NCI-H82 treated with DMSO at 0.1 percent for 48 hours (cell line): ENCODE measurements around the gene PARVA.
"Not testable (repeated sequence)": the region's sequence is repeated elsewhere in the genome, so short reads cannot be mapped to it uniquely, and the experiment has no call there.

Experiments used
- DNase-seq: peaks from one replicate; lab custom pipeline; 2025; ENCODE audit not compliant: unreplicated experiment; lab: John Stamatoyannopoulos, UW

The PARVA gene

GRCh38 chr11:12496181-12497025 is 119.0 kb downstream of the PARVA start:
- DNase-seq: no peak

GRCh38 chr11:12497431-12497830 is 120.1 kb downstream of the PARVA start:
- DNase-seq: no peak

GRCh38 chr11:12499071-12499470 is 121.7 kb downstream of the PARVA start:
- DNase-seq: no peak

DNA sequence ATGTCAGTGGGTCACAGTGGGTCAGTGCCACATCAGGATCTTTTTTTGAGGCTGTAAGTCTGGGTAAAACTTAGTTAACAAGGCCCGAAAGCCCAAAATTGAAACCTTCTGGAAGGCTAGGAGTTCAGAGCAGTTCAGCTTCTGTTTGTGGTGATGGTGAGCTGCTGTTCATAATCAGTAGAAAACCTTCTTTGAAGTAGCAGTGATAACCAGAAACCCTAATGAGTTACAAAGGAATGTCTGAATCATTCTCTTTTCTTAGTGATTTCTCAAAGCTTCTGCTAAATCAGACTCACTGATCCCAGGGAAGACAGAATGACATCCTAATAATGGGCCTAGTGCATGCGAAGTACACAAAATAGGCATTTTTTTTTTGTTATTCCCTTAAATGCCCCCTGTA is 124.7 kb downstream of the PARVA start:
- DNase-seq: no peak

DNA sequence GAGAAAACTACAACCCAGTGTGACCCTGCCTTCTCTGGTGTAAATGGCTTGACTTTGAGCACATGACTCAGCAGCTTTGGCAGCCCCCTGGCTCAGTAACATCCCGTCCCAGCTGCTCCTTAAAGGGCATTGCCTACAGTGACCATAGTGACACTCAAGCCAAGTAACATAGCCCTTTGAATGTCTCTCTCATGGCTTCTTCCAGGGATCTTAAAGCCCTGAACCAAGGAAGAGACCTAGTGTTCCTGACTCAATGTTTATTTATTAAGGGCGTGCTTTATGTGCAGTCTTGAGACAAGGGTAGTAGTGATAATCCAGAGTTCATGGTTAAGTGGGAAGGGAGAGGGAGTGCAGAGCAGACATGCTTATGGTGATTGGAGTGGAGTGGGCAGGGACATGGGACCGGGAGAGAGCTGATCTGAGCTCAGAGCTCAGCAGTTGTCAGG is 125.7 kb downstream of the PARVA start:
- no peak for DNase-seq

DNA sequence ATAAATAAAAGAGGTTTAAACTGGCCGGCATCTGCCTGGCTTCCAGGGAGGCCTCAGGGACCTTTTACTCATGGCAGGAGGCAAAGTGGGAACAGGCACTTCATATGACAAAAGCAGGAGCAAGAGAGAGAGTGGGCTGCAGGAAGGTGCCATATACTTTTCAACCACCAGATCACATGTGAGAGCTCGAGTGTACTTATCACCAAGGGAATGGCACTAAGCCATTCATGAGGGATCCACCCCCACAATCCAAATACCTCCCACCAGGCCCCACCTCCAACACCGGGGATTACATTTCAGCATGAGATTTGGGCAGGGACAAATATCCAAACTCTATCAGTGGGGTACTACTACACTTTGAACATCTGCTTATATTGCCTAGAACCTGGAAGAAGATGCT is 126.5 kb downstream of the PARVA start:
- no peak for DNase-seq

DNA sequence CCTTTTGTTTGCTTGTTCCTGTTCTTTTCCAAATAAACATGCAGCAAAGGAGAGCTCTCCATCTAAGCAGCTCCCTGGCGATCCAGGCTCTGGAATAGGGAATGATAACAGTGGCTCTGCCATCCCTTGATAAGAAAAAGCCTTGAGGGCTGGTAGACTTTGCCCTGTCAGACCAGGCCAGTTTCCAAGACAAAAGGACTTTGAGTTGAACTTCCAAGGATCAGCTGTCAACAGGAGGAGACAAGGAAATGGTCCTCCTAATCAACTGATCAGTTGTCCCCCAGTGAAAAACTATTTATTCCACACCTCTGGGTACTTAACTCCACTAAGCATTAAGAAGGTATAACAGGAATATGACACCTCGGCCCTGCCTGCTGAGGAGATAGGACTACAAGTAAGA is 127.8 kb downstream of the PARVA start:
- no peak for DNase-seq

GRCh38 chr11:12506404-12506921 is 129.1 kb downstream of the PARVA start:
- no peak for DNase-seq

GRCh38 chr11:12507391-12507790 is 130.0 kb downstream of the PARVA start:
- DNase-seq: no peak

GRCh38 chr11:12508151-12508751 is 130.9 kb downstream of the PARVA start:
- no peak for DNase-seq

GRCh38 chr11:12509371-12509770 is 132.0 kb downstream of the PARVA start:
- no peak for DNase-seq

DNA sequence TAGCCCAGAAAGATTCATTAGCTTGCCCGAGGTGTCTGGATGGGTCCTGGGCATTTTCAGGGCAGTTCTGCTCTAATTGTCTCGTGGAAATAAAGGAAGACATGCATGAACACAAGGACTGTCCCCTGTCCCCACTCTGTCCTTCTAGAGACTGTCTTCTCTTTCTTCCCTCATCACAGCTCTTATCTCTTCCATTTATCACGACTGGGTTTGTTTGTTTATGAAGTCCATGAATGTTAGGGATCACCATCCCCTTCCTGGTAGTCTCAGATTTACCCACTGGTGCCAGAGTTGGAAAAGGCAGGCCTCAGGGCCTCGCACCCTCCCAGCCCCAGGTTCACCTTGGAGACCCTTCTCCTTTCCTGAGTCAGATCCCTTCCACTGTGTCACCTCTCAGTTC is 134.8 kb downstream of the PARVA start:
- DNase-seq: no peak

GRCh38 chr11:12512826-12513395 is 135.5 kb downstream of the PARVA start:
- DNase-seq: no peak

DNA sequence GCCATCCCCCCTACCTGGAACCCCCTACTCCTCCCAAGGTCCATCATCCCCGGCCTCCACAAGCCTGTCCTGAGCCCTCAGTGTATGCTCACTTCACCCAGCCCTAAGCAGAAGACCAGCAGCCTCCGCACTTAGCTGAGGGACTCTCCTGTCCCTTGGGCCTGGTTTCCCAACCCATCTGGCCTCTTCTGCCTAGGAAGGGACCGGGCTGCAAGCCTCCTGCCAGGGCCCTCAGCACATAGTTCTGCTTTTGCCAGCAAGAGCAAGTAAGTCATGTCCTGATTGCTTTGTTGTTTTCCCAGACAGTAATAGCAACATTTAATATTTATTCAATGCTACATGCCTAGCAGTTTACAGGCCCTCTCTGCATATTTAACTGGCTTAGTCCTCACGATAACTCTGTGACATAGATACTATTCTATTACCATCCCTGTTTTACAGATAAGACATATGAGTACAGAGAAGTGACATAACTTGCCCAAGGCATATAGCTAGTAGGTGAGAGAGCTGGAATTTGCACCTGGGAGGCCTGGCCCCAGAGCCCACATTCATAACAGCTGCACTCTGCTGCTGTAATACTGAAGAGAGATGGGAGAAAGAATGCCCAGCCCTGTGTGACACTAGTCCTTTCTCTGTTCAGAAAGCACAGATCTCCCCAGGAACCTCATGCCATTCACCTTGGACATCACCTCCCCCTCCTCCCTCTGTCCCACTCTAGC is 139.2 kb downstream of the PARVA start:
- DNase-seq: no peak

DNA sequence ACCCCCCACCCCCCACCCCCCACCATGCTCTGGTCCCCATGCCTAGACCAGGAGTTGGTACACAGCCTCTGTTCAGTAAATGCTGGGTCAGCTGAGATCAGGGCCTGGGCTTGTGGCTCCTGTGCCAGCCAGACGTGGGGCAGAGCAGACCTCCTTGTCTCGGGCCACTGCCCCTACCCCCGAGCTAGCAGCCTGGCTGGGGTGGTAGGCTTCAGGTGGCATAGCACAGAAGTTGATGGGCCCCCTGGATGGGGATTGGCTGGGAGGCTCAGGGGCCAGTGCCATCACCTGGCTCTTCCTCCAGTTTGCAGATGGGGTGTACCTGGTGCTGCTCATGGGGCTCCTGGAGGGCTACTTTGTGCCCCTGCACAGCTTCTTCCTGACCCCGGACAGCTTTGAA is 139.9 kb downstream of the PARVA start:
- DNase-seq: no peak

GRCh38 chr11:12517741-12518140 is 140.4 kb downstream of the PARVA start:
- no peak for DNase-seq

- DNase-seq: peak; percentile 24
These were observed 141.4 kb downstream of the PARVA start for GRCh38 chr11:12518606-12519385.

DNA sequence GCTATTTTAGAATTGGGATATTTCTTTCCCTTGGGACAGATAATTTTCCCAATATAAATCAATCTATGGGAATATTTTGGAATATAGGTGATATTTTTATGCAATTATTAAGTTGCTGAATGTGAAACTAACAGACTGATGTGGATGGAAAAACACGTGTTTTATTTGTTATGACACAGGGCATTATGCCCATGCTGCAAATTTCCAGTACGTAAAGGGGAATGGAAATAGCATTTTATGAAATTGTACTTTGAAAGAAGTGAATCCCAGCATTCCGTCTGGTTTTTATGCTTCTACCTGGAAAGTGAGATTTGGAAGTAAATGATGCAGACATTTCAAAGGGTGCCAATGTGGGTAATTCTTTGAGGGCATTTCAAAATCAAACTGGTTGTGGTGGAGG is 142.7 kb downstream of the PARVA start:
- DNase-seq: no peak

- not testable (repeated sequence) for DNase-seq
These were observed 143.2 kb downstream of the PARVA start for GRCh38 chr11:12520576-12520975.

- no peak for DNase-seq
These were observed 146.0 kb downstream of the PARVA start for GRCh38 chr11:12523180-12523924.
